SK-N-SH (cell line): ENCODE results near the gene CLCNKB. TPM values are rescaled to one million over a fixed set of nuclear protein-coding genes. Genes with fewer than 3 reads are reported as not detected.

ENCODE experiments used
- CTCF ChIA-PET: fragments of 300-600, 350-600 bp; formaldehyde crosslinking; extraction: SDS; loops from one replicate; lab custom pipeline; 2021; lab: Yijun Ruan, JAX
- POLR2A ChIA-PET: fragments of 350-600 bp; sonication (Branson Sonifier 250); formaldehyde crosslinking; extraction: SDS; loops from one replicate; lab custom pipeline; 2020; ENCODE audit warnings: antibody characterized with exemption, inconsistent platforms; lab: Yijun Ruan, JAX
- DNase-seq: peaks from one replicate; pipeline ENCODE4 v3.0.0; 2012
- H2AFZ ChIP-seq: fragments of 200-600 bp; sonication (generic); 2 replicates; pipeline ENCODE4 v1.8.1; 2016; ENCODE audit warnings: antibody characterized with exemption, mild to moderate bottlenecking, low read depth
- H3F3A ChIP-seq: fragments of 200-600 bp; sonication (generic); replicated peaks from 2 replicates; pipeline ENCODE3; 2016; ENCODE audit warnings: antibody characterized with exemption, mild to moderate bottlenecking; ENCODE audit not compliant: insufficient read depth
- H3K27ac ChIP-seq, 2 experiments: fragments of 200-500 bp in 1 of 2; fragments of 200-600 bp in 1 of 2; sonication (Bioruptor generic) in 1 of 2; sonication (generic), shearing (Covaris generic) in 1 of 2; 2 replicates each; pipeline versions ENCODE4 v1.5.1 to v1.6.1; 2014 to 2016; ENCODE audit warnings: low read depth in 2 of 2, inconsistent platforms in 1 of 2, low read length in 1 of 2, mild to moderate bottlenecking in 1 of 2, mixed read lengths in 1 of 2
- H3K27me3 ChIP-seq: fragments of 200-600 bp; sonication (generic), shearing (Covaris generic); 2 replicates; pipeline ENCODE4 v1.6.1; 2016; ENCODE audit warnings: mixed run types; ENCODE audit not compliant: insufficient read depth
- H3K36me3 ChIP-seq, 2 experiments: fragments of 200-500 bp in 1 of 2; fragments of 200-600 bp in 1 of 2; sonication (Bioruptor generic) in 1 of 2; sonication (generic) in 1 of 2; replicated peaks in 1 of 2; 2 replicates each; pipeline versions ENCODE3 to v1.5.1; 2014 to 2016; ENCODE audit warnings: low read length in 1 of 2, mild to moderate bottlenecking in 1 of 2; ENCODE audit not compliant: insufficient read depth in 2 of 2, control insufficient read depth in 1 of 2
- H3K4me1 ChIP-seq, 2 experiments: fragments of 200-500 bp in 1 of 2; fragments of 200-600 bp in 1 of 2; sonication (Bioruptor generic) in 1 of 2; sonication (generic), shearing (Covaris generic) in 1 of 2; 2 replicates each; pipeline versions ENCODE4 v1.5.1 to v1.6.1; 2014 to 2016; ENCODE audit warnings: low read depth in 1 of 2, low read length in 1 of 2, mixed run types in 1 of 2; ENCODE audit not compliant: insufficient read depth in 2 of 2, control insufficient read depth in 1 of 2
- H3K4me2 ChIP-seq: fragments of 200-600 bp; sonication (generic), shearing (Covaris generic); 2 replicates; pipeline ENCODE4 v1.6.1; 2017; ENCODE audit warnings: mixed run types
- H3K4me3 ChIP-seq, 2 experiments: fragments of 200-500 bp in 1 of 2; fragments of 200-600 bp in 1 of 2; sonication (Bioruptor generic) in 1 of 2; sonication (generic), shearing (Covaris generic) in 1 of 2; 2 replicates each; pipeline versions ENCODE4 v1.5.1 to v1.8.1; 2014 to 2016; ENCODE audit warnings: low read depth in 2 of 2, inconsistent platforms in 1 of 2, low read length in 1 of 2, mild to moderate bottlenecking in 1 of 2, mixed read lengths in 1 of 2, moderate library complexity in 1 of 2
- H3K79me2 ChIP-seq: fragments of 200-600 bp; sonication (generic); 2 replicates; pipeline ENCODE4 v1.8.1; 2017; ENCODE audit warnings: mild to moderate bottlenecking; ENCODE audit not compliant: insufficient read depth
- H3K9ac ChIP-seq: fragments of 200-600 bp; sonication (generic); 2 replicates; pipeline ENCODE4 v1.6.1; 2017; ENCODE audit warnings: mixed run types
- H3K9me2 ChIP-seq: fragments of 200-600 bp; sonication (generic); 2 replicates; pipeline ENCODE4 v1.6.1; 2017; ENCODE audit warnings: mixed run types
- H3K9me3 ChIP-seq: fragments of 200-600 bp; sonication (generic); 2 replicates; pipeline ENCODE4 v1.6.1; 2017; ENCODE audit warnings: mixed run types, mild to moderate bottlenecking, moderate library complexity
- H4K20me1 ChIP-seq: fragments of 200-600 bp; sonication (generic); 2 replicates; pipeline ENCODE4 v1.6.1; 2017; ENCODE audit warnings: mild to moderate bottlenecking, mixed run types; ENCODE audit not compliant: insufficient read depth
- CHD2 ChIP-seq: fragments of 150-350 bp; IDR thresholded peaks from 2 replicates; pipeline ENCODE4 v1.6.1; 2018; ENCODE audit warnings: low read length; ENCODE audit not compliant: partially characterized antibody
- ELF1 ChIP-seq: IDR thresholded peaks from 2 replicates; pipeline ENCODE4 v1.4.0; 2012
- EP300 ChIP-seq, 2 experiments: IDR thresholded peaks; 2 replicates each; pipeline versions ENCODE4 v1.4.0 to v1.6.1; 2012; ENCODE audit warnings: borderline replicate concordance in 1 of 2, low read depth in 1 of 2, low read length in 1 of 2
- FOSL2 ChIP-seq: IDR thresholded peaks from 2 replicates; pipeline ENCODE4 v1.4.0; 2012; ENCODE audit warnings: low read depth, mild to moderate bottlenecking, moderate library complexity, borderline replicate concordance
- GABPA ChIP-seq: IDR thresholded peaks from 2 replicates; pipeline ENCODE4 v1.4.0; 2012; ENCODE audit warnings: low read depth, mild to moderate bottlenecking
- GATA2 ChIP-seq: sonication (generic); formaldehyde crosslinking; IDR thresholded peaks from 2 replicates; pipeline ENCODE4 v1.5.0; 2020; ENCODE audit warnings: mild to moderate bottlenecking, missing genetic modification reagents
- JUND ChIP-seq: IDR thresholded peaks from 2 replicates; pipeline ENCODE4 v1.4.0; 2012
- MXI1 ChIP-seq: IDR thresholded peaks from 2 replicates; pipeline ENCODE4 v1.6.1; 2012; ENCODE audit warnings: mild to moderate bottlenecking, low read depth, low read length, improper control_type of control experiment
- NFIC ChIP-seq: IDR thresholded peaks from 2 replicates; pipeline ENCODE4 v1.4.0; 2012; ENCODE audit warnings: borderline replicate concordance
- NRF1 ChIP-seq: IDR thresholded peaks from 2 replicates; pipeline ENCODE4 v1.6.1; 2012; ENCODE audit warnings: low read depth, mild to moderate bottlenecking, low read length
- POLR2AphosphoS5 ChIP-seq: IDR thresholded peaks from 2 replicates; pipeline ENCODE4 v1.6.1; 2012; ENCODE audit warnings: low read depth, low read length
- RAD21 ChIP-seq: IDR thresholded peaks from 2 replicates; pipeline ENCODE4 v1.6.1; 2012; ENCODE audit warnings: mild to moderate bottlenecking, low read length
- RCOR1 ChIP-seq: fragments of 150-350 bp; IDR thresholded peaks from 2 replicates; pipeline ENCODE4 v1.6.1; 2017; ENCODE audit warnings: antibody characterized with exemption, low read length
- RFX5 ChIP-seq: IDR thresholded peaks from 2 replicates; pipeline ENCODE4 v1.6.1; 2012; ENCODE audit warnings: mild to moderate bottlenecking, improper control_type of control experiment, low read length
- SIN3A ChIP-seq: IDR thresholded peaks from 2 replicates; pipeline ENCODE4 v1.6.1; 2012; ENCODE audit warnings: low read depth, mild to moderate bottlenecking, low read length, moderate library complexity, borderline replicate concordance
- SMC3 ChIP-seq: IDR thresholded peaks from 2 replicates; pipeline ENCODE4 v1.6.1; 2012; ENCODE audit warnings: low read depth, low read length, improper control_type of control experiment
- TCF12 ChIP-seq: IDR thresholded peaks from 2 replicates; pipeline ENCODE4 v1.4.0; 2012
- TEAD4 ChIP-seq: IDR thresholded peaks from 2 replicates; pipeline ENCODE4 v1.4.0; 2012; ENCODE audit warnings: mild to moderate bottlenecking, borderline replicate concordance; ENCODE audit not compliant: insufficient read depth
- WGBS: methylation state at CpG from one replicate; pipeline ENCODE4 v1.1.6; 2017; ENCODE audit warnings: low lambda C conversion rate; 5-methylcytosine and 5-hydroxymethylcytosine counted together
- polyA plus RNA-seq, 3 experiments: library from polyadenylated mRNA; depleted of rRNA; stranded (reverse); fragments of >200 nt; gene quantifications; 2 replicates each; pipeline ENCODE4 v1.2.3, GENCODE V29; 2012
- TF ChIP-seq, protein P1 (sequence below): IDR thresholded peaks from 2 replicates; pipeline ENCODE4 v1.4.0; 2012; ENCODE audit warnings: low read depth, borderline replicate concordance
- TF ChIP-seq, protein P2 (sequence below): fragments of 200-600 bp; sonication (generic); IDR thresholded peaks from 2 replicates; pipeline ENCODE4 v1.6.1; 2017; ENCODE audit warnings: antibody characterized with exemption, mild to moderate bottlenecking, moderate library complexity
- TF ChIP-seq, protein P3 (sequence below): IDR thresholded peaks from 2 replicates; pipeline ENCODE4 v1.4.0; 2012; ENCODE audit warnings: low read depth, borderline replicate concordance
- TF ChIP-seq, protein P4 (sequence below): IDR thresholded peaks from 2 replicates; pipeline ENCODE4; 2012

CLCNKB gene
- polyA plus RNA-seq, 1 of the 3 experiments (the other 2 are of a cell fraction) = 0.41 TPM

DNA sequence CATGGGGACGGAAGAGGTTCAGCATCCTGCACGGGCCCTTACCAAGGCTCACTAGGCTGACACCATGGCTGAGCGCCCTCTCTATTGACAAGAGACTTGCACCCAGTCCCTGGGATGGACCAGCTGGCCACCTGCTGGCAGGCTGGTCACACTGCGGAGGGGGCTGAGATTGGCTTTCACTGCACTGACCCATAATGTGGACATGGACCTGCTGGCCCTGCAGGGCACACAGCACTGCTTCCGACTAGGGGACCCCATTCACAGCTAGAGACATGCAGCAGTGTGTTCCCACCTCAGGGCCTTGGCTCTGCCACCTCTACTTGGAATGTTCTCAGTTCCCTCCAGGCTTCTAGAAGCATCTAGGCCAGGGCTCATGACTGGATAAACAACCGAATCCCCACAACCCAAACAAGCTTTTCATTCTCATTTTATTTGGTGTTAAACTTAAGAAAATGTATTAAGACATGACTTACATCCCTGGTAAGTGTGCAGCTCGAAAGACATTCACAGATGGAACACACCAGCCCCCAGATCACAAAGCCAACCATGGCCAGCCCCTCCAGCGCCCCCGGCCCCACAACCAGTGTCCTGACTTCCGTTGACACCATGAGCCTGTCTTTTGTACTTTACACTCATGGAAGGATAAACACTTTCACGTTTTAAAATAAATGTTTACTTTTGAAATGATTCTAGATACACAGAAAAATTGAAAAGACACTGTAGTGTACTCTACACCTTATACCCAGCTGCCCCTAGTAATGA lies 48.8 kb upstream of the CLCNKB start:
- no peaks in the 10 kb centered on the region for H4K20me1 ChIP-seq
- no peak overlapping the region for H3K4me3 ChIP-seq
- no peak overlapping the region for H3K27ac ChIP-seq
- H3K4me2 ChIP-seq = no peak overlapping the region
- no peak overlapping the region for H3K9ac ChIP-seq
- ChIA-PET POLR2A (interaction anchor here (0.9 kb wide), 1 partner anchor 19 kb away, joined by 4 read pairs; the partner anchor contains the start of gene ZBTB17), CTCF (interaction anchor here (0.7 to 4.7 kb wide), 39 partner anchors 9 to 368 kb away, joined by 3 to 58 read pairs (median 4); partner anchors contain the start of genes CLCNKA, HSPB7, SPEN and SRARP)
- H3K4me1 ChIP-seq = no peaks in the 10 kb centered on the region
- no peaks in the 10 kb centered on the region for H3K79me2 ChIP-seq
- 44% methylated on average over 10 of the region's 11 CpGs for WGBS
- no peaks in the 10 kb centered on the region for H3K36me3 ChIP-seq
- DNase-seq = peak; percentile 86
- H3K9me2 ChIP-seq = no peaks in the 10 kb centered on the region
- no peak overlapping the region for H2AFZ ChIP-seq
- H3F3A ChIP-seq = no peaks in the 10 kb centered on the region
- TF ChIP-seq, protein P1, sequence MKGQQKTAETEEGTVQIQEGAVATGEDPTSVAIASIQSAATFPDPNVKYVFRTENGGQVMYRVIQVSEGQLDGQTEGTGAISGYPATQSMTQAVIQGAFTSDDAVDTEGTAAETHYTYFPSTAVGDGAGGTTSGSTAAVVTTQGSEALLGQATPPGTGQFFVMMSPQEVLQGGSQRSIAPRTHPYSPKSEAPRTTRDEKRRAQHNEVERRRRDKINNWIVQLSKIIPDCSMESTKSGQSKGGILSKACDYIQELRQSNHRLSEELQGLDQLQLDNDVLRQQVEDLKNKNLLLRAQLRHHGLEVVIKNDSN = no peak
- TF ChIP-seq SMC3 = peak; percentile 97
- TF ChIP-seq RAD21 = peak; percentile 91
- TF ChIP-seq, protein P2, sequence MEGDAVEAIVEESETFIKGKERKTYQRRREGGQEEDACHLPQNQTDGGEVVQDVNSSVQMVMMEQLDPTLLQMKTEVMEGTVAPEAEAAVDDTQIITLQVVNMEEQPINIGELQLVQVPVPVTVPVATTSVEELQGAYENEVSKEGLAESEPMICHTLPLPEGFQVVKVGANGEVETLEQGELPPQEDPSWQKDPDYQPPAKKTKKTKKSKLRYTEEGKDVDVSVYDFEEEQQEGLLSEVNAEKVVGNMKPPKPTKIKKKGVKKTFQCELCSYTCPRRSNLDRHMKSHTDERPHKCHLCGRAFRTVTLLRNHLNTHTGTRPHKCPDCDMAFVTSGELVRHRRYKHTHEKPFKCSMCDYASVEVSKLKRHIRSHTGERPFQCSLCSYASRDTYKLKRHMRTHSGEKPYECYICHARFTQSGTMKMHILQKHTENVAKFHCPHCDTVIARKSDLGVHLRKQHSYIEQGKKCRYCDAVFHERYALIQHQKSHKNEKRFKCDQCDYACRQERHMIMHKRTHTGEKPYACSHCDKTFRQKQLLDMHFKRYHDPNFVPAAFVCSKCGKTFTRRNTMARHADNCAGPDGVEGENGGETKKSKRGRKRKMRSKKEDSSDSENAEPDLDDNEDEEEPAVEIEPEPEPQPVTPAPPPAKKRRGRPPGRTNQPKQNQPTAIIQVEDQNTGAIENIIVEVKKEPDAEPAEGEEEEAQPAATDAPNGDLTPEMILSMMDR = peak; percentile 85
- no peak for TF ChIP-seq POLR2AphosphoS5
- TF ChIP-seq RFX5 = no peak
- TF ChIP-seq MXI1 = 0 out of 2 replicates have a peak, but pooled peaks have one; percentile 31
- H3K27me3 ChIP-seq = no peaks in the 10 kb centered on the region
- no peaks in the 10 kb centered on the region for H3K9me3 ChIP-seq

DNA sequence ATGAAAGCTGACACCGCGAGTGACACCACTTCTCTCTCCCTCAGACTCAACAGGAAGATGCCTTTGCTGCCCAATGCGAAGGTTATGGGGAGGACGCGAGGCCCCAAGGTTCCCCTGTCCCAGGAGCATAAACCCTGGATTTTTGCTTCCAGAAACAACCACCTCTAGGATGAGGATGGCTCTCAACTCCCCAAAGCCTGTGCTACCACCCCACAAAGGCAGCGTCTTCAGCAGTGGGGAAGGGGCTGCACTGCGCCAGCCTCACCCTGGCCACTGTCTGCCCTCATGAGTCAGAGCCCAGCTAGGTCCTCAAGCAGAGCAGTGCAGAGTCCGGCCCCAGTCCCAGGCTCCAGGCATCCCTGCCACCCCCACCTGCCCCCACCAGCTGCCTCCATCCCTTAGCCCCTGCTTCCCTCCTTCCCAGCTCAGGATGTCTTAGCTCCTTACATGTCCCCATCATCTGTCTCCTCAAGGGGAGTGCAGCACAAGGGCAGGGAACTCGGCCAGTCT lies 46.5 kb upstream of the CLCNKB start:
- no peaks in the 10 kb centered on the region for H3K4me1 ChIP-seq
- no peaks in the 10 kb centered on the region for H3K36me3 ChIP-seq
- H3K4me2 ChIP-seq = no peak overlapping the region
- H3K27ac ChIP-seq = no peak overlapping the region
- no peaks in the 10 kb centered on the region for H3K9me2 ChIP-seq
- H2AFZ ChIP-seq = no peak overlapping the region
- DNase-seq = no peak
- H3F3A ChIP-seq = no peaks in the 10 kb centered on the region
- no peaks in the 10 kb centered on the region for H3K79me2 ChIP-seq
- H3K9me3 ChIP-seq = no peaks in the 10 kb centered on the region
- H3K27me3 ChIP-seq = no peaks in the 10 kb centered on the region
- POLR2A ChIA-PET = no interaction called here
- no peak overlapping the region for H3K9ac ChIP-seq
- no peaks in the 10 kb centered on the region for H4K20me1 ChIP-seq
- WGBS = 90% methylated on average over 4 of the region's 9 CpGs
- CTCF ChIA-PET = interaction anchor here (0.8 to 4.7 kb wide), 6 partner anchors 12 to 205 kb away, joined by 3 to 58 read pairs (median 9); no protein-coding TSS in a partner anchor
- no peak overlapping the region for H3K4me3 ChIP-seq
- TF ChIP-seq TCF12 = no peak
- TF ChIP-seq GABPA = no peak
- no peak for TF ChIP-seq NRF1
- TF ChIP-seq FOSL2 = no peak
- TF ChIP-seq RAD21 = no peak
- TF ChIP-seq SIN3A = no peak
- no peak for TF ChIP-seq EP300 (IDR thresholded peaks at IDR 0.05; ENCODE audit: borderline replicate concordance in 1 of 2, low read depth in 1 of 2, low read length in 1 of 2)
- no peak for TF ChIP-seq ELF1
- TF ChIP-seq JUND = no peak
- TF ChIP-seq MXI1 = no peak
- no peak for TF ChIP-seq CHD2
- TF ChIP-seq TEAD4 = no peak
- no peak for TF ChIP-seq SMC3
- TF ChIP-seq, protein P3, sequence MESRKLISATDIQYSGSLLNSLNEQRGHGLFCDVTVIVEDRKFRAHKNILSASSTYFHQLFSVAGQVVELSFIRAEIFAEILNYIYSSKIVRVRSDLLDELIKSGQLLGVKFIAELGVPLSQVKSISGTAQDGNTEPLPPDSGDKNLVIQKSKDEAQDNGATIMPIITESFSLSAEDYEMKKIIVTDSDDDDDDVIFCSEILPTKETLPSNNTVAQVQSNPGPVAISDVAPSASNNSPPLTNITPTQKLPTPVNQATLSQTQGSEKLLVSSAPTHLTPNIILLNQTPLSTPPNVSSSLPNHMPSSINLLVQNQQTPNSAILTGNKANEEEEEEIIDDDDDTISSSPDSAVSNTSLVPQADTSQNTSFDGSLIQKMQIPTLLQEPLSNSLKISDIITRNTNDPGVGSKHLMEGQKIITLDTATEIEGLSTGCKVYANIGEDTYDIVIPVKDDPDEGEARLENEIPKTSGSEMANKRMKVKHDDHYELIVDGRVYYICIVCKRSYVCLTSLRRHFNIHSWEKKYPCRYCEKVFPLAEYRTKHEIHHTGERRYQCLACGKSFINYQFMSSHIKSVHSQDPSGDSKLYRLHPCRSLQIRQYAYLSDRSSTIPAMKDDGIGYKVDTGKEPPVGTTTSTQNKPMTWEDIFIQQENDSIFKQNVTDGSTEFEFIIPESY = no peak
- no peak for TF ChIP-seq GATA2 (CRISPR knock-in tag)
- TF ChIP-seq, protein P4, sequence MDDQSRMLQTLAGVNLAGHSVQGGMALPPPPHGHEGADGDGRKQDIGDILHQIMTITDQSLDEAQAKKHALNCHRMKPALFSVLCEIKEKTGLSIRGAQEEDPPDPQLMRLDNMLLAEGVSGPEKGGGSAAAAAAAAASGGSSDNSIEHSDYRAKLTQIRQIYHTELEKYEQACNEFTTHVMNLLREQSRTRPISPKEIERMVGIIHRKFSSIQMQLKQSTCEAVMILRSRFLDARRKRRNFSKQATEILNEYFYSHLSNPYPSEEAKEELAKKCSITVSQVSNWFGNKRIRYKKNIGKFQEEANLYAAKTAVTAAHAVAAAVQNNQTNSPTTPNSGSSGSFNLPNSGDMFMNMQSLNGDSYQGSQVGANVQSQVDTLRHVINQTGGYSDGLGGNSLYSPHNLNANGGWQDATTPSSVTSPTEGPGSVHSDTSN = no peak
- TF ChIP-seq RCOR1 = no peak
- no peak for TF ChIP-seq NFIC
